Keratinocyte (primary cell): ENCODE data around the gene PARD6G. TPM values are rescaled to one million over a fixed set of nuclear protein-coding genes. Genes with fewer than 3 reads are reported as not detected.

Experiments used
- DNase-seq: peaks from one replicate; pipeline ENCODE4 v3.0.0-alpha.2; 2011; ENCODE audit warnings: low read depth, missing footprints, low spot score
- FAIRE-seq: peaks from 2 replicates; lab custom pipeline; 2011; peaks lifted over from hg19 to GRCh38; lab: Jason Lieb, UNC
- H2AFZ ChIP-seq: 2 replicates; pipeline ENCODE4 v1.6.0; 2012; ENCODE audit warnings: low read length, control low read depth, inconsistent platforms; ENCODE audit not compliant: control insufficient read depth
- H3K27ac ChIP-seq: 2 replicates; pipeline ENCODE4 v1.5.1; 2011; ENCODE audit warnings: low read length; ENCODE audit not compliant: control insufficient read depth, insufficient read depth
- H3K27me3 ChIP-seq: 3 replicates; pipeline ENCODE4 v1.6.0; 2011; ENCODE audit warnings: low read length; ENCODE audit not compliant: control insufficient read depth, insufficient read depth; ENCODE audit errors: extremely low read depth
- H3K36me3 ChIP-seq, 2 experiments: 2 replicates in 1 of 2; 3 replicates in 1 of 2; pipeline ENCODE4 v1.5.1; 2011; ENCODE audit warnings: low read length in 2 of 2, mild to moderate bottlenecking in 1 of 2; ENCODE audit not compliant: control insufficient read depth in 2 of 2, insufficient read depth in 2 of 2; ENCODE audit errors: extremely low read depth in 1 of 2
- H3K4me1 ChIP-seq: 3 replicates; pipeline ENCODE4 v1.5.1; 2011; ENCODE audit warnings: low read length; ENCODE audit not compliant: control insufficient read depth, insufficient read depth; ENCODE audit errors: extremely low read depth
- H3K4me2 ChIP-seq: 3 replicates; pipeline ENCODE4 v1.6.0; 2011; ENCODE audit warnings: low read depth, low read length; ENCODE audit not compliant: control insufficient read depth, insufficient read depth; ENCODE audit errors: extremely low read depth
- H3K4me3 ChIP-seq, 3 experiments: fragments of 200-600 bp in 1 of 3; sonication (generic) in 1 of 3; 2 replicates in 2 of 3; 3 replicates in 1 of 3; pipeline ENCODE4 v1.5.1; 2011 to 2016; ENCODE audit warnings: low read length in 3 of 3, mild to moderate bottlenecking in 3 of 3, control low read depth in 2 of 3, inconsistent platforms in 1 of 3, low read depth in 1 of 3, mixed read lengths in 1 of 3, mixed run types in 1 of 3, moderate library complexity in 1 of 3; ENCODE audit not compliant: control insufficient read depth in 2 of 3, insufficient read depth in 2 of 3; ENCODE audit errors: extremely low read depth in 1 of 3
- H3K79me2 ChIP-seq: 2 replicates; pipeline ENCODE4 v1.6.0; 2012; ENCODE audit warnings: low read length; ENCODE audit not compliant: control insufficient read depth, insufficient read depth
- H3K9ac ChIP-seq: 3 replicates; pipeline ENCODE4 v1.6.0; 2011; ENCODE audit warnings: low read length; ENCODE audit not compliant: control insufficient read depth, insufficient read depth; ENCODE audit errors: extremely low read depth
- H3K9me1 ChIP-seq: 3 replicates; pipeline ENCODE4 v1.6.0; 2011; ENCODE audit warnings: low read length; ENCODE audit not compliant: control insufficient read depth, insufficient read depth; ENCODE audit errors: extremely low read depth
- H3K9me3 ChIP-seq: 2 replicates; pipeline ENCODE4 v1.5.1; 2012; ENCODE audit warnings: low read depth, low read length; ENCODE audit not compliant: control insufficient read depth
- H4K20me1 ChIP-seq: 3 replicates; pipeline ENCODE4 v1.6.0; 2011; ENCODE audit warnings: low read length; ENCODE audit not compliant: control insufficient read depth, insufficient read depth; ENCODE audit errors: extremely low read depth
- CTCF ChIP-seq, 3 experiments: IDR thresholded peaks in 1 of 3; conservative IDR thresholded peaks in 1 of 3; optimal IDR thresholded peaks in 1 of 3; 2 replicates in 2 of 3; 3 replicates in 1 of 3; pipeline versions ENCODE3 to v1.5.1; 2011; ENCODE audit warnings: low read length in 3 of 3, mild to moderate bottlenecking in 3 of 3, moderate library complexity in 2 of 3, control low read depth in 1 of 3, inconsistent platforms in 1 of 3; ENCODE audit not compliant: insufficient read depth in 2 of 3; ENCODE audit errors: extremely low read depth in 1 of 3
- EZH2 ChIP-seq: IDR thresholded peaks from one replicate; pipeline ENCODE4 v1.6.1; 2012; ENCODE audit warnings: inconsistent platforms, mild to moderate bottlenecking, low read length, moderate library complexity
- dilution Hi-C: fragments of 300-500 bp; cut with MboI; formaldehyde crosslinking; loops from one replicate; pipeline ENCODE4 v1.7.0; 2020; ENCODE audit warnings: low sequenced_read_pairs; ENCODE audit not compliant: extremely low pct_ligation_motif_present
- polyA plus RNA-seq, 5 experiments: library from polyadenylated mRNA; depleted of rRNA in 3 of 5; stranded (reverse) in 3 of 5; stranded (forward) in 1 of 5; unstranded in 1 of 5; fragments of >200 nt; gene quantifications; 1 replicate in 1 of 5; 2 replicates in 3 of 5; 3 replicates in 1 of 5; pipeline versions ENCODE4 v1.2.1 to v1.2.3, GENCODE V29; 2011 to 2012; ENCODE audit warnings: missing spikeins in 2 of 5, low read depth in 1 of 5, low replicate concordance in 1 of 5

PARD6G gene
- polyA plus RNA-seq, 1 donor (not counting 4 experiments of a cell fraction or from before 2014, with no cell fraction given): 21.3 TPM

DNA sequence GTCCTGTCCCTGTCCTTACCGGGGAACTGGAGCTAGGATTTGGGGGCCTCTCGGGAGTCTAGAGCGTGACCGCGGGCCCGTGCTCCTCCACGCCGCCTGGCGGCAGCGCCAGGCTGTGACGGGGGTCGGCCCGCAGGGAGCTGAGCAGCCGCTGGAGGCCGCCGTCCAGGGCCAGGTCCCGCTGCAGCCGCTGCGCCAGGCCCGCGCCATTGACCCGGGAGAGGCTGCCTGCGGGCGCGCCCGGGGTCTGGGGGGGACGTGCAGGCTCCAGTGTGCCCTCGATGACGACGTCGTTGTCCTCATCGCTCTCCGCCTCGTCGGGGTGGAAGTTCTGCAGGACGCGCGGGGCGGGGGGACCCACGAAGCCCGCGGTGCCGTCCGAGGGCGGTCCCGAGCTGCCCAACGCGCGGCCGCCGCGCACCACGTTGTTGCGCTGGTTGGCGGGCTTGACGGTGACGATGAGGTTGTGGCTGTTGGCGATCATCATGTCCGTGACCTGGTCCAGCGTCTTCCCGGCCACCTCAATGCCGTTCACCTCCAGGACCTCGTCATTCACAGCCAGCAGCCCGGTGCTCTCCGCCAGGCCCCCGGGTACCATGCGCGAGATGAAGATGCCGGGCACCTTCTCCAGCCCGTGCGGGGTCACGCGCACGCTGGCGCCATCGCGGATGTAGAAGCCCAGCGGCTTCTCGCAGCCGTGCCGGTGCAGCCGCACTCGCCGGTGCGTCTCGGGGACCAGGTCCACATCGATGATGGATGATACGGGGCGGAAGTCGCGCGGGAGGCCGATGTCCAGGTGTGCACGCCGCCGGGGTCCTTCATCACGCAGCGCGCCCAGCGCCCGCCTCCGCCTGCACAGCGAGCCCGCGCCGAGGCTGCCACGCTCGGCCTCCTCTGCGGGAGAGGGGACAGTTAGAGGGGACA lies 87.3 kb downstream of the PARD6G start:
- Histone ChIP-seq H3K4me2 (no peak overlapping the region), H4K20me1 (peaks cover 2% of the 10 kb centered on the region), H3K4me3 (no peak overlapping the region), H3K27ac (no peak overlapping the region), H3K79me2 (peaks cover 4% of the 10 kb centered on the region), H3K9me1 (no peaks in the 10 kb centered on the region), H3K9me3 (no peaks in the 10 kb centered on the region), H3K27me3 (no peaks in the 10 kb centered on the region), H3K4me1 (no peaks in the 10 kb centered on the region), H3K36me3 (peaks cover 0 to 8% of the 10 kb centered on the region in 2 experiments), H3K9ac (no peak overlapping the region), H2AFZ (no peak overlapping the region)
- no peak for TF ChIP-seq CTCF (optimal IDR thresholded peaks at IDR 0.05 in 1 of 3, IDR thresholded peaks at IDR 0.05 in 1 of 3, conservative IDR thresholded peaks at IDR 0.05 in 1 of 3; ENCODE audit: extremely low read depth in 1 of 3, insufficient read depth in 2 of 3, low read length in 3 of 3)
- no peak for TF ChIP-seq EZH2
- DNase-seq (no peak), FAIRE-seq (no peak)
- dilution Hi-C loops: no loop called here

DNA sequence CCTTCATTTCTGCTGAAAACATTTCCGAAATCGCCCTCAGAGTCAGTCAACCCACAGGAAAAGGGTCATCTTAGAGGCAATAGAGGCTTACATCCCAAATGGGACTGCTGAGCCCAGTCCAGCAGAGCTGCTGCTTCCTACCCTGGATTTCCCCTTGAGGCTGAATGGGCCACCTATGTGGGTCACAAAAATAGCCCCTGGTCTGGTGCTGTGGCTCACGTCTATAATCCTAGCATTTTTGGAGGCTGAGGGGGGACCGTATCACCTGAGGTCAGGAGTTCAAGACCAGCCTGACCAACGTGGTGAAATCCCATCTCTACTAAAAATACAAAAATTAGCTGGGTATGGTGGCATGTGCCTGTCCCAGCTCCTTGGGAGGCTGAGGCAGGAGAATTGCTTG lies 88.9 kb downstream of the PARD6G start:
- H3K9me1 ChIP-seq: no peaks in the 10 kb centered on the region
- H3K4me2 ChIP-seq: no peak overlapping the region
- DNase-seq: no peak
- FAIRE-seq: no peak
- H4K20me1 ChIP-seq: peaks cover 2% of the 10 kb centered on the region
- no peaks in the 10 kb centered on the region for H3K9me3 ChIP-seq
- no peak overlapping the region for H3K4me3 ChIP-seq
- no peak overlapping the region for H2AFZ ChIP-seq
- no peaks in the 10 kb centered on the region for H3K27me3 ChIP-seq
- no peaks in the 10 kb centered on the region for H3K4me1 ChIP-seq
- dilution Hi-C loops: no loop called here
- H3K9ac ChIP-seq: no peak overlapping the region
- H3K36me3 ChIP-seq: peaks cover 0 to 8% of the 10 kb centered on the region in 2 experiments
- no peak overlapping the region for H3K27ac ChIP-seq
- TF ChIP-seq CTCF (optimal IDR thresholded peaks at IDR 0.05 in 1 of 3, IDR thresholded peaks at IDR 0.05 in 1 of 3, conservative IDR thresholded peaks at IDR 0.05 in 1 of 3; ENCODE audit: extremely low read depth in 1 of 3, insufficient read depth in 2 of 3, low read length in 3 of 3) (no peak), EZH2 (no peak)
- H3K79me2 ChIP-seq: peaks cover 1% of the 10 kb centered on the region
